Hematopoietic multipotent progenitor cell treated with erythropoietin and hydrocortisone succinate and interleukin-3 and kit ligand, for 15 days (in vitro differentiated cells): Measurements from ENCODE around the gene CCDC87.
A peak's percentile ranks its signal among the peaks of the same experiment; 100 is the strongest.
"Not testable (repeated sequence)": the region's sequence is repeated elsewhere in the genome, so short reads cannot be mapped to it uniquely, and the experiment has no call there.

Experiments used
- DNase-seq: peaks from one replicate; pipeline ENCODE4 v3.0.0-alpha.2; 2015; ENCODE audit warnings: low spot score

CCDC87 gene

DNA sequence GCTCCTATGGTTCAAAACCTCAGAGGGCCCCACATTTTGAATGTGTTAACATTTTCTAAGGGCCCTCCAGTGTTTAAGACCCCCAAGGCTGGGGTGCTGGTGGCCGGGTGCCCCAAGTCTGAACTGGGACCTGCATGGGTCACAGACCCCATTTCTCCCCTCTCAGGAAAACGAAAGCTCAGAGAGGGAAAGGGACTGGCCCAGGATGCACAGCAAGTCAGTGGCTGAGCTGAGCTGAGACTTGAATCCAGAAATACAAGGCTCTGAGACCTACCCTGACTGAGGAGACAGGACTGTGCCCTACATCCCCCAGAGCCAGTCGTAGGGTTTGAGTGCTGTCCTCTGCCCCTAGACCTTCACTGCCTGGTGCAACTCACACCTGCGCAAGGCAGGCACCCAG lies 42.0 kb downstream of the CCDC87 start:
- DNase-seq = no peak

DNA sequence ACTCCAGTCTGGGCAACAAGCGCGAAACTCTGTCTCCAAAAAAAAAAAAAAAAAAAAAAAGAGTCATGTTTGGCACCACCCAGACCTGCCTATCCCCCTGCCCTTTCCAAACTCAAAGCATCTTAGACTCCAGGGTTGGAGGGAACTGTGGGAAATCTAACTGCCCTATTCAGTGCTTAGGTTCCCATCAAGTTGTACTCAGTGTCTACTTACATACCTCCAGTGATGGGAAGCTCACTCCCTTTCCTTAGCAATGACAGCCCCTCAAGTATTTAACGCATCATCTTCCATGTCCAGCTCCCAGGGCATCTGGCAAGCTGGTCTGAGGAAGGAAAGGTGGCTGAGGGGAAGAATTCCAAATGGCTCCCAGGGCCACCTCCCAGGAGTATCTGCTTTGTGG lies 43.2 kb downstream of the CCDC87 start:
- no peak for DNase-seq

DNA sequence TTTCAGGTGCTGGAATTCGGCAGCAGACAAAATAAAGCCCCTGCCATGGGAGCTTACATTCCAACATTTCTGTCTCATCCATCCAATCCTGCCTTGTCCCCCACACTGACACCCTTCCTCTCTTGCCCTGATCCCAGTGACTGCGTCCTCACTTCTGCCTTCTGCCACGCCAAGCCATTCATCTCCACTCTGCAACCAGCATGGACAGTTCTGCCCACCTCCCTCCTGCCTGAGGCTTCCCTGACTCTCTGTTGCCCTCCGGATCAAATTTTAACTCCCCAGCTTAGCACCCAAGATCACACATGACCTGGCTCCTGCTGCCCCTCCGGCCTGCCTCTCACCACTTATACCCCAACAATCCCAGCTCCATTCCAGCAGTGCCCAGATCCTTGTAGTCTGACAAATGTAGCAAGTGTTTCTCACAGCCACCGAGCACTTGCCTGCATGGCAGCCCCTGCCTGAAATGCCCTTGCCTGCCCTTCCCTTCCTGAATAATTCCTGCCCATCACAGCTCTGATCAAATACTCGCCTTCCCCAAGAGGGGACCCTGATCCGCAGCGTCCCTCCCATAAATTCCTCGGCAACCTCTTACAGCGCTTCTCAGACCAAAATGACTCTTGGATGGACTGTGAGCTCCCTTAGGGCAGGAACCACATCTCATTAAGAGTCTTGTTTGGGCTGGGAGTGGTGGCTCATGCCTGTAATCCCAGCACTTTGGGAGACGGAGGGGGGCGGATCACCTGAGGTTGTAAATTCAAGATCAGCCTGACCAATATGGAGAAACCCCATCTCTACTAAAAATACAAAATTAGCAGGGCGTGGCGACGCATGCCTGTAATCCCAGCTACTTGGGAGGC lies 43.9 kb downstream of the CCDC87 start:
- no peak for DNase-seq

DNA sequence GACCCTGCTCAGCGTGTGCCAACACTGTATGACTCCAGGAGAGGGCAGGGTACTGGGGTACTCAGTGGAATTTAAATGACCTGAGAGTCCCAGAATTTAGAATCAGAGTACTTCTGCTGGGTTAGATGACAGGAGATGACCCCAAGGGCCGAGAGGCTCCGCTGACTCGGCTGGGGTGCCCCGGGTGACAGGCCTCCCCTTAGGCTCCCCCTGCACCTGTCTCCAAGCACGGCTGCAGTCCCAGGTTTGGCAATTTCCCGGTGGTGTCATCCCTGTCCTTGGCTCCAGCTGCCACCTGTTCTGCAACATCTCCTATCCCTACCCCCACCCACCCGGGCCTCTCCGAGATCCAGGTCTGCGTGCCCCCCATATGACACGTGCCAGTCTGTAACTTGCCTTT lies 44.8 kb downstream of the CCDC87 start:
- DNase-seq = no peak

DNA sequence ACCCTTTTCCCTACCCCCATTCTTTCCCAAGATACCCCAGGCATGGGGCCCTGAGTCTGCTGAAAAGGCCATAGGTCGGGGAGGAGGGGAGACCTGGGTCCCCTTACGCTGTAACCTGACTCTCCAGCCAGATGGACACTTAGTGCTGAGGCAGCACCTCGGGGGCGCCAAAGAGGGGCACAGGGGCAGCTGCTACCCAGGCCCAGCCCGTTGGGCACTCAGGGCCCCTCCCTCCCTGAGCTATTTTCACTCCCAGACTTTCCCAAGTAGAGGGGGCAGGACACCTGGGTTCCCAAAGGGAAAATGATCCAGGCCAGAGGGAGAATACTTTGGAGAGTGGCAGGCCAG lies 45.2 kb downstream of the CCDC87 start:
- no peak for DNase-seq

DNA sequence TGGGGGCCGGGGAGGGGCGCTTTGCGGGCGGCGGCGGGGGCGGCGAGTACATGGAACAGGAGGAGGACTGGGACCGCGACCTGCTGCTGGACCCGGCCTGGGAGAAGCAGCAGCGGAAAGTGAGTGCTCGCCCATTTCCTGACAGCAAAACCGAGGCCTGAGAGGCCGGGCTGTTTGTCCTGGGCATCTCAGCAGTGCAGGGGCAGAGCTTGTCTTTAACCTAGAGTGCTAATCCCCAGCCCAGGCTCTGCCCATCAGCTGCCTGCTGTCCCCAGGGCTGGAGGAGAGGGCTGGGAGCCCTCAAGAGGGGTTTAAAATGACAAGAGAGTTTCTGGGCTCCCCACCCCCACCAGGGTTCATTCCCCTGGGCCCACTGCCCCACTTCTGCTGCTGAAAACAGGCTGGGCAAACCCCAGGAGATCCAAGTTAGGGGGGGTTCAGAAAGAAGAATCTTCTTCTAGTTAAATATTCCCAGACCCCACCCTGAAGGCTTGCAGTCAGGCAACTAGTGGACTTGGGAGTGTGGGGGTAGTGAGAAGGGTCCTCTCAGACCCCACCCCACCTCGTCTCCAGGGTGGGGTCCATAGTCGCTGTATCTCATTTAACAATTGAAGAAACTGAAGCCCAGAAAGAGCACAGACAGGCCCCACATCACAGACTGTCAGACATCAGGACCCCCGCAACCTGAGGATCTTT lies 45.7 kb downstream of the CCDC87 start:
- no peak for DNase-seq

DNA sequence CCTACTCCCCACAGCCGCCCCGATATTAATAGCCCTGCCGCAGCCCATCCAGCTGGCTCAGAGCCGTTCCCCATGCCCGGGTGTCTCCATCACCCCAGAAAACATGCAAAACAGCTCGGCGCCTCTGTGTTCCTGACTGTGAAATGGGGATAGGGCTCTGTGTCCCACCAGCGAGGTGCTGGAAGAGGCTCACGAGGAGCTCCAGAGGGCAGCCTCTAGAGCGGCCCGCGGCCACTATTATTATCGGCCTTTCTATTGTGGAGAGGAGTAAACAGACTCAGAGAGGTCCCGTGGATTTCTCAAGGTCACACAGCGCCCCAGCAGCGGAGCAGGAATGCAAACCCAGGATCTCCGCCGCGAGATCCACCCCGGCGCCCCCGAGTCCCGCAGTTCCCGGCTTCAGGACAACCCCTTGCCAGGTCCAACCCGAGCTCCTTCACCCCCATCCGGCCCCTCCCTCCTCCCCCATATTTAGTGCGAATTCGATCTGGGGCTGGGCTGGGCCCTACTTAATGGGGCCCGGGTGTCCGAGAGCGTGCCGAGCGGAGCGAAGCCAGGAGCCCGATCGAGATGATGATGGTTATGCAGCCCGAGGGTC lies 46.4 kb downstream of the CCDC87 start, which contains the start of gene ACTN3:
Gene ACTN3 (plus strand): TSS at position 536 of the 598 bp plus-strand sequence. CDS start 35 bp downstream, at position 571.
- no peak for DNase-seq

DNA sequence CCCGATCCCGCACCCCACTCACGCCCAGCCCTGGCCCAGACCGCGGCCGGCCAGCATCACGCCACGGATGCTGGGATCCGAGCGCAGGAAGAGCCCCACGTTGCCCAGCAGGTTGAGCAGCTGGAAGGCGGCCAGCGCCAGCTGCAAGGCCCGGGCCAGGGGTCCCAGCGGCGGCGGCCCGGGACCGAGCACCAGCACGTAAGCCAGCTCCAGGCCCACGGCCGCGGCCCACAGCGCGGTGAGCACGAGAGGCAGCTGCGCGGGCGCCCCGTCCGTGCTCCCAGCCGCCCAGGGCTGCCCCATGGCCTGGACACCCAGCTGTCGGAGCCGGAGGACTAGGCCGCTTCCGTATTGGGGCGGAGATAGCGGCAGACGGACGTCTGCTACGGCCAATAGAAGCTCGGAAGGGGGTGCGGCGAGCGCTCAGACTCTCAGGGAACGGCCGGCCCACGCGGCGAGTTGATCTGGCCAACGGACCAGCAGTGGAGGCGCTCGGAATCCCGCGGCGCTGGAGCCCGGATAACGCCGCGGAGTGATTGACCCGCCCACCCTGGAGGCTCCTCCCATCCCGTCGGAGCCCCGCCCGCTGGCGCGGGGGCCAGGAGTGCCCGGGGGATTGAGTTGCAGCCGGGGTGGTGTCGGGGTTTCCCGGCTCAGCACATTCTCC lies 47.0 kb downstream of the CCDC87 start, which contains the start of gene ZDHHC24:
Gene ZDHHC24 (minus strand): TSS at position 348 of the 667 bp plus-strand sequence. CDS start 45 bp downstream, at position 303.
- DNase-seq = peak; percentile 91

DNA sequence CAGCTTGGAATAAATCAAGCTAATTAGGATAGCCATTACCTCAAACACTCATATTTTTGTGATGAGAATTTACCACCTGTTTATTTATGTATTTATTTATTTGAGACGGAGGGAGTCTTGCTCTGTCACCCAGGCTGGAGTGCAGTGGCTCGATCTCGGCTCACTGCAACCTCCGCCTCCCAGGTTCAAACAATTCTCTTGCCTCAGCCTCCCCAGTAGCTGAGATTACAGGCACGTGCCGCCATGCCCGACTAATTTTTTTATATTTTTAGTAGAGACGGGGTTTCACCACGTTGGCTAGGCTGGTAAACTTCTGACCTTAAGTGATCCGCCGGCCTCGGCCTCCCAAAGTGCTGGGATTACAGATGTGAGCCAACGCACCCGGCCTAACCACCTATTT lies 47.9 kb downstream of the CCDC87 start:
- not testable (repeated sequence) for DNase-seq

DNA sequence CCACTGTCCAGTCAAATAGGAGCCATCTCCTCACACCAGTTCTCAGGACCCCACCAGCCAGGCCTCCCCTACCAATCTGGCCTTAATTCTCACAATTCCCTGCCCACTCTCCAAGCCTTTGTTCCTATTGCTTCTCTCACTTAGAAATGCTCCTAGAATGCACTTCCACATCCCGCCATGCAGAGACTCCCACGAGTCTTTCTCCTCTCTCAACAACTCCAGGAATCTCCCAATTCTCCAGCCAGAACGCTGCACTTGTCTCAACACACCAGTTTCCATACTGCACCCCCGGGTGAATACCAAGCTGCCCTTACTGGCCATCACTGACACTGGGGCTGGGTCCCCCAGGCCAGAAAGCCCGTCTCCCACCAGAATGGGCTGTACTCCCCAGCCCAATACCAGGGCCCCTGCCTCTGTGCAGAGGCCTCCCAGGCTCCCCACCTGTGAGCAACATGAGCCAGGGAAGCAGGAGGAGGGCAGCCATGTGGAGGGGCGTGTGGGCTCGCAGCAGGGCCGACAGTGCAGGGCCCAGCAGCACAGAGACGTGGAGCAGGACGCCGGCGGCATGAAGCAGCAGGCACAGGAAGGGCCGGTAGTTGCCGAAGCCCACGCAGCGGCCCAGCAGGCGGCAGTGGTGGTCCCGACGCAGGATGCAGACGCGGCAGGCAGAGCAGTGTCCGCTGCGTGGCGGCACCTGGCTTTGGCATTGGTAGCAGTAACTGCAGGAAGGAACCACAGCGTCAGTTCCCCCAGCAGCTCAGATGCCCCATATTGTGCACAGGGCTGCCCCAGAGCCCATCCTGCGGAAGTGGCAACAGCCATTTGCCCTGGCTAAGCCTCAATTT lies 49.4 kb downstream of the CCDC87 start:
- peak; percentile 39 for DNase-seq

DNA sequence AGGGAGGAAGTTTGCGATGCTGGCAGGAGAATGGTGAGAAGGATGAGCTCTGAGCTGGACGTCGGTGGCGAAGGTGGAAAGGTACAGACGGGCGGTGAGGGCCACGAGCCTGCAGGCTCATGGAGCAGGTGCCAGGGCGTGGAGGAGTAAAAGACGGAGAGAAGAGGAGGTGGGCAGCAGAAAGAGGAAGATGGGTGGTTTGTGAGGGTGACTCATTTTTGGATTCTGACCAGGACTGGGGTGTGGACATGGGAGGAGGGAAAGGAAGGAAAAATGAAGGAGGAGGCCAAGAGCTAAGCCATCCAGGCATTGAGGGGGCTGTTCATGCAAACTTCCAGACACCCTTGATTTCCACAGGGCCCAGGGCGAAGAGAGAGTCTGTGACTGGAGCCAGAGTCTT lies 50.5 kb downstream of the CCDC87 start:
- no peak for DNase-seq

DNA sequence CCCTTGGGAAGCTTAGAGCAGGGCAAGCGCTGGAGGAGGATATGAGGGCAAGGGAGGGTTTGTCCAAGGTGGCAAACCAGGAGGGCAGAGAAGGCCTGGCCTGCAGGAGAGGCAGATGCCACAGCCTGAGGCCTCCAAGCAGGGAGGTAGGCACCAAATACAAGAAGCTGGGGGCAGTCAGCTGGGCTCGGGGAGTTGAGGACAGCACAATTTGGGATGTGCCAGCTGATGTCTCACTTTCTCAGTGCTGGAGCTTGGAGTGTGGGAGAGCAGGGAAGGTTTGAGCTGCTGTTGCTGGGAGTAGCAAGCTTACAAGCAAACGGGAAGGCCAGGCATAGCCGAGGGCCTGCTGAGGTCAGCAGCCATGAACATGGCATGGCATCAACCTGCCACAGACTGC lies 51.0 kb downstream of the CCDC87 start:
- DNase-seq = no peak

DNA sequence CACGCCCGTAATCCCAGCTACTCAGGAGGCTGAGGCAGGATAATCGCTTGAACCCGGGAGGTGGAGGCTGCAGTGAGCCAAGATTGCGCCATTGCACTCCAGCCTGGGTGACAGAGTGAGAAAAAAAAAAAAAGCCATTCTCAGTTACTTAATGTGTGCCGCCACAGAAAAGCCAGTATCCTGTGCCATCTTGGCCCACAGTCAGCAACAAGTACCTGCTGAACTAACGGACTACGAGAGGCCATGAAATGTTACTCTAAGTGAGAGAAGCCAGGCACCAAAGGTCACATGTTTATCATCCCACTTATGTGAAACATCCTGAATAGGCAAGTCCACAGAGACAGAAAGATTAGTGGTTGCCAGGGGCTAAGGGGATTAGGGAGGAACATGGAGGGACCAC lies 52.3 kb downstream of the CCDC87 start:
- not testable (repeated sequence) for DNase-seq
